GM12864 (cell line): Measurements from ENCODE around the gene SUPT5H.

Source experiments
- DNase-seq: peaks from one replicate; pipeline ENCODE4 v3.0.0-alpha.2; 2011; ENCODE audit warnings: low read depth
- H3K4me3 ChIP-seq: 2 replicates; pipeline ENCODE4 v1.5.1; 2011; ENCODE audit warnings: mild to moderate bottlenecking, low read depth, low read length, control low read depth
- CTCF ChIP-seq: IDR thresholded peaks from 2 replicates; pipeline ENCODE4 v1.5.1; 2011; ENCODE audit warnings: low read depth, mild to moderate bottlenecking, moderate library complexity, low read length, control low read depth, inconsistent platforms; ENCODE audit errors: missing control alignments

Gene SUPT5H

GRCh38 chr19:39413911-39414608 is 31.3 kb upstream of the SUPT5H start:
- no peak for DNase-seq
- H3K4me3 ChIP-seq = peak overlapping the region; percentile 76
- peak; percentile 37 for TF ChIP-seq CTCF

- DNase-seq = no peak
- TF ChIP-seq CTCF = no peak
- peak overlapping the region; percentile 76; the same call in 1 of the 2 replicates for H3K4me3 ChIP-seq
Observed at GRCh38 chr19:39415111-39416046, 30.0 kb upstream of the SUPT5H start.

GRCh38 chr19:39416152-39417120 is 28.9 kb upstream of the SUPT5H start:
- no peak overlapping the region for H3K4me3 ChIP-seq
- no peak for DNase-seq
- no peak for TF ChIP-seq CTCF

GRCh38 chr19:39417463-39418181 is 27.8 kb upstream of the SUPT5H start:
- no peak overlapping the region for H3K4me3 ChIP-seq
- no peak for TF ChIP-seq CTCF
- DNase-seq = no peak

- TF ChIP-seq CTCF = no peak
- H3K4me3 ChIP-seq = no peak overlapping the region
Observed at GRCh38 chr19:39419003-39419402, 26.4 kb upstream of the SUPT5H start.

GRCh38 chr19:39420769-39421168 is 24.6 kb upstream of the SUPT5H start:
- no peak for TF ChIP-seq CTCF
- no peak overlapping the region for H3K4me3 ChIP-seq
- DNase-seq = no peak

More at GRCh38 chr19:39419003-39419402, 26.4 kb upstream of the SUPT5H start:
- no peak for DNase-seq
